B cell (primary cell): ENCODE results near the gene TIMM44.

Experiments used
- EZH2 ChIP-seq: IDR thresholded peaks from 2 replicates; pipeline ENCODE4 v1.6.1; 2012; ENCODE audit warnings: borderline replicate concordance, low read depth, mild to moderate bottlenecking, moderate library complexity, low read length; ENCODE audit not compliant: insufficient read depth, poor library complexity, severe bottlenecking
- TF ChIP-seq, protein P1 (sequence below): fragments of 200-600 bp; IDR thresholded peaks from one replicate; pipeline ENCODE4 v1.8.0; 2022; ENCODE audit warnings: antibody characterized with exemption, mild to moderate bottlenecking

DNA sequence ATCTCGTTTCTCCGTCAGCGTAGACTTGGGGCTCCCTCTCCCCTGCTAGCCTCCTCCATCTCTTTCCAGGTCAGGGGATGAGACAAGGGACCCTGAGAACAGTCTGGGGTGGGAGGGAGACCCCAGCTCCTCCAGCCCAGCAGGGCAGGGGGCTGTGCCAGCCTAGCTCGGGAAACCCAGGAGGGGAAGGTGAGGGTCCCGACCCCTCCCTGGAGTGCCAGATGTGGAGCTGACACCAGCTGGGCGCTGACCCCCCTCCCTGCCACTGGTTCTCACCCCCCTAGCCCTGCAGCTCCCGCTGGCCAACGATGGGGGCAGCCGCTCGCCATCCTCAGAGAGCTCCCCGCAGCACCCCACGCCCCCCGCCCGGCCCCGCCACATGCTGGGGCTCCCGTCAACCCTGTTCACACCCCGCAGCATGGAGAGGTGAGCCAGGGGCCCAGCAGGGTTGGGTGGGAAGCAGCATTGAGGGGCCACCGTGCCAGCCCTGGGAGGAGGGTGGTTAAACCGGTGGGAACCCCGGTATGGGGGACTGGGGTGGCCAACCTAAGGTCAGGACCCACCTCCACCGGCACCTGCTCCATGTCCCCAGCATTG, 33.9 kb downstream of the TIMM44 start:
- TF ChIP-seq, protein P1, sequence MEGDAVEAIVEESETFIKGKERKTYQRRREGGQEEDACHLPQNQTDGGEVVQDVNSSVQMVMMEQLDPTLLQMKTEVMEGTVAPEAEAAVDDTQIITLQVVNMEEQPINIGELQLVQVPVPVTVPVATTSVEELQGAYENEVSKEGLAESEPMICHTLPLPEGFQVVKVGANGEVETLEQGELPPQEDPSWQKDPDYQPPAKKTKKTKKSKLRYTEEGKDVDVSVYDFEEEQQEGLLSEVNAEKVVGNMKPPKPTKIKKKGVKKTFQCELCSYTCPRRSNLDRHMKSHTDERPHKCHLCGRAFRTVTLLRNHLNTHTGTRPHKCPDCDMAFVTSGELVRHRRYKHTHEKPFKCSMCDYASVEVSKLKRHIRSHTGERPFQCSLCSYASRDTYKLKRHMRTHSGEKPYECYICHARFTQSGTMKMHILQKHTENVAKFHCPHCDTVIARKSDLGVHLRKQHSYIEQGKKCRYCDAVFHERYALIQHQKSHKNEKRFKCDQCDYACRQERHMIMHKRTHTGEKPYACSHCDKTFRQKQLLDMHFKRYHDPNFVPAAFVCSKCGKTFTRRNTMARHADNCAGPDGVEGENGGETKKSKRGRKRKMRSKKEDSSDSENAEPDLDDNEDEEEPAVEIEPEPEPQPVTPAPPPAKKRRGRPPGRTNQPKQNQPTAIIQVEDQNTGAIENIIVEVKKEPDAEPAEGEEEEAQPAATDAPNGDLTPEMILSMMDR: no peak
- TF ChIP-seq EZH2: no peak
